HG02938 (cell line): ENCODE results near the gene ADAMTS18.

Experiments used
- ATAC-seq: cut with Tn5 transposase; IDR thresholded peaks from one replicate; pipeline ENCODE4 v1.9.1; 2021; ENCODE audit warnings: mild to moderate bottlenecking, moderate library complexity; ENCODE audit not compliant: unreplicated experiment

Gene ADAMTS18

GRCh38 chr16:77396461-77396860 lies 38.4 kb downstream of the ADAMTS18 start:
- ATAC-seq: no peak

DNA sequence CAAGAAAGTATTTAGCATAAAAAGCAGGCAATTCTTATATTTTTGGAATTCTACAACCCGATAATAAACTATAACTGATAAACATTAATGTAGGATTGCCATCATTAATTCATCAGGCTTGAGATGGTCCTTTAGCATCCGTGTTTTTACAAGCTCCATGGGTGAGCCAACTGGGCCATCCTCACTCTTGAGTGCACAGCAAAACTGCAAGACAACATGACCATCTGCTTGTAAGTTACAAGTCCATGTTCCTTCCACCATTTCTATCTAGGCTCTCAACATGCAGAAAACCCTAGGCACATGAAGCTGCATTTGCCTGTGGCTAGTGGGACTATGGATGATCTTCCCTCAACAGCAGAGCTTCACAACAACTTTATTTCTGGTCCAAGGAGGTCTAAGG lies 40.1 kb downstream of the ADAMTS18 start:
- no peak for ATAC-seq

- ATAC-seq: no peak
These were observed 40.9 kb downstream of the ADAMTS18 start for GRCh38 chr16:77393955-77394354.

DNA sequence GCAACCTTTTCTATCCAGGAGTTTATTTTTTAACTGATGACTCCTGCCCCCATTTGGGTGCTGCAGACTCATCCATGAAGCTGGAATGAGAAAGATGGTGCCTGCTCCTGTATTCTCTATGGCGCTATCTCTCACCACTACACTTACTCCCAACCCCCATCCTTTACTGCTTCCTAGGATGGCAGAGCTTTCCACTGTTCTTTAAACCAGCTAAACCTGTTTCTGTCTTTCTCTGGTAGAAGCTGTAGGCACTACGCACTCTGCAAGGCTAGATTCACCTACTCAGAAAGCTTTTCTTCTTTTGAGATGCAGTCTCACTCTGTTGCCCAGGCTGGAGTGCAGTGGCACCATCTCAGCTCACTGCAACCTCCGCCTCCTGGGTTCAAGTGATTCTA lies 47.0 kb downstream of the ADAMTS18 start:
- no peak for ATAC-seq

DNA sequence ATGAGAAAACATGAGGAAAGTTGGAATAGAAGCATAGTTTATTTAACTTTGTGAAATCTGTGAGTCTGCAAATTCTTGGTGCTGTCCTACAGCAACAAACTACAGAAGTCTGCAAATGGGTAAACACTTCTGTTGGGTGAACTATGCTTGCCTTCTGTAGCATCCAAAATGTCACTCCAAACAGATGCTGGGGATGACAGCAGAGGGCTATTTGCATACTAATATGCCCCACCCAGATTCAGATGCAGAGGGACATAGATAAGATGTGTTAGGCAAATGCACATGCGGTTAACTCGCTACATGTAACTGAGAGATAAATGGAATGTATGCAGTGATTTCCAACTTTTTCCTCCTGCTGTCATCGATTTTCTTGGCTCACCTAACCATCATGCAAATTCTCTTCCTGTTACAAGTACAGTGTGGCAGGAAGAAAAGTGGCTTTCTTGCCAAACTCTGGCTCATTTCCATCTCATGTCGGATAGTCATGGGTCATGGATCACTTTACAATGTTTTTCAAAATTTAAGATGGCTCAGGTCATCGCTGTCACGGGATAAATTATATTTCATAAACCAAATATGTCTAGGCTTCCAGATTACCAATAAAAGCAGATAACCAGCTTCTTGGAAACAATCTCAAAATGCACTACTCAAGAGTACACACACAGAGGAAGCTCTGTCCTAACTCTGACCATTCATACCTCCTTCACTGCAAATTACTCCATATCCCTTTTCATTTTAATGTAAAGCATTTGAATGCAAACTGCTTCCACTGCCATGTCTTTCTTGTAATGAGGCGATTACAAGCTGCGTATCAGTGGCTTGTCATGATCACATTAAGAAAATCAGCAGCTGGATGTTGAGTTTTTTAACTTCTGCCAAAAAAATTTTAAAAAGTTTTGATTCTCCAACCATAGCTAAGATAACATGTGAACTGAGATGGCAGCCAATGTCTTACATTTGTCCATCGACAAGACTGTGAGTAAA lies 47.7 kb downstream of the ADAMTS18 start:
- ATAC-seq: no peak

DNA sequence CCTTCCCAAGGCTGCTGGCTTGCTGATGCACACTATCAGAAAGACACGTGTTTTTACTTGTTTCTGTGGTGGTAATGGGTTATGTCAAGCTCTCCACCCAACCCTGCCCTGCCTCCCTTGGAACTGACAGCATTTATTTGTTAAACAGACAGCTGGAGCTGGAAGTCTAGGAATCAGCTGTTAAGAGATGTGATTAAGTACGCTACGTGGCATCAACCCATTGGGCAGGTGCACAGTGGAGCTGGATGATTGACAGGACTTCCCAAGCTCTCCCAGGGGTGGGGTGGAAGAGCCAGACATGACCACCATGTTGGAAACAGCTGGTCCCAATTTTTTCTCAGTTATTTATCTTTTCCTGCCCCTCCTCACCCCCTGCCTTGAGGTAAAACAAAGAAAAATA lies 49.4 kb downstream of the ADAMTS18 start:
- ATAC-seq: no peak

- no peak for ATAC-seq
These were observed 51.1 kb downstream of the ADAMTS18 start for GRCh38 chr16:77383606-77384187.

DNA sequence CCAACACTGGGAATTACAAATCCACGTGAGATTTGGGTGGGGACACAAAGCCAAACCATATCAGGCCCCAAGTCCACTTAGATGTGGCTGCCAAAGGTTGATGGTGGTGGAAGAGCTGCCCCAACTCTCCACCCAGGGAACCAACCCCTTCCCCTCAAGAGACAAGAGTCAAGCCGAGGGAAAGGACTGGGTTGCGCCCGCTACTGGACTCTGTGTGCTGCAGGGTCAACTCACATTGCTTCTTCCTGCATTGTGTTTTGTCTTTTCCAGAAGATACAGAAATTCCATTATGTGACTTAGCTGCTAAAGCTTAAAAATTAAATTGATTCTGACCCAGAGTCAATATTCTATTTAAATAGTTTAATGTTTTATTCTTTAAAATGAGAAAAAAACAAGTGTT lies 58.5 kb downstream of the ADAMTS18 start:
- ATAC-seq: no peak

GRCh38 chr16:77375396-77375795 lies 59.4 kb downstream of the ADAMTS18 start:
- ATAC-seq: no peak

GRCh38 chr16:77374384-77374783 lies 60.5 kb downstream of the ADAMTS18 start:
- no peak for ATAC-seq

- no peak for ATAC-seq
These were observed 61.1 kb downstream of the ADAMTS18 start for GRCh38 chr16:77373726-77374125.

GRCh38 chr16:77364770-77365169 lies 70.1 kb downstream of the ADAMTS18 start:
- ATAC-seq: no peak

DNA sequence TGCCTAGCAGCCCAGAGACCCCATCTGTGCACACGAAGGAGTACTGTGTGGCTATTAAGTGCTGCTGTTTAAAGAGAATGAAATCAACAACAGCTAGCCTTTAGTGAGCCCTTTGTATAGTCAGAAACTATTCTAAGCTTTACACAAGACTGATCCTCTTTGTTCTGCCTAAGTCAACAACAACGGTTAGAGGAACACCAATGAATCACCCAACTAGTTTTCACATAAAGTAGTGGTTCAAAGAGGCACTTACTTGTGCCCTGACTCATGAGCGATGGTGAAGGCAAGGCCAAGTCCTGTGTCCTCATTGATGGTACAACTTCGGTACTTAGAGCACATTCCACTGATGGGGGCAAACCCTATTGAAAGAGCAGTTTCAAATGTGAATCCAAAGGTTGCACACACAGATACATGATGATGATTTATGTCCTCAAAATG lies 75.8 kb downstream of the ADAMTS18 start:
- no peak for ATAC-seq

DNA sequence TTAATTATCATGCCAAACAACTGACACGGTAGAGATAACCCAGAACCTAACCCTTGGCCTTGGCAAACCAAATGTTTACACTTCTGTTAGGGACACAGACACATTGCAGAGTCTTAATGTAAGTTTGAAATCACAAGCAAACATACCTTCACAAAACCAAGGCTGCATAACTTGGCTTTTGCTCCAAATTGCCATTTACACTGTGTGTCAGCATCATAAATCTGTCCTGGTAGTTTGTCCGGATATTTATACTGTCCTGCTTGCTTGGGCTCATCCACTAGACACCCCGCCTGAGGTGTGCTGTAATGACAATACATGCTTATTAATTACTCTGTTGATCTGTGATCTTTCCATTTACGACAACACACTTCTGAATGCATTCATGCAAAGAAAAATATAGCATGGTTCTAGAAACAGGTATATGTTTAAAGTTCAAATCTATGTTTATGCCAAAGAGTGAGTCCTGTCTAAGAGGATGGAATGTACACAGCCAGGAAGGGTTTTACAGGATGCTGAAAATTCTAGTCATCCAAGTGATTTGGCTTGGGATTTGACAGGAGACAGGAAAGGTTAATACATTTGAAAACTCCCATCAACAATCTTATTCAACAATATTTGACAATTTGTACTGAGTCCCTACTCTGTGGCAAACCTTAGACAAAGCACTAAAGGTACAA lies 81.1 kb downstream of the ADAMTS18 start:
- ATAC-seq: no peak

GRCh38 chr16:77344341-77344740 lies 90.5 kb downstream of the ADAMTS18 start:
- no peak for ATAC-seq

DNA sequence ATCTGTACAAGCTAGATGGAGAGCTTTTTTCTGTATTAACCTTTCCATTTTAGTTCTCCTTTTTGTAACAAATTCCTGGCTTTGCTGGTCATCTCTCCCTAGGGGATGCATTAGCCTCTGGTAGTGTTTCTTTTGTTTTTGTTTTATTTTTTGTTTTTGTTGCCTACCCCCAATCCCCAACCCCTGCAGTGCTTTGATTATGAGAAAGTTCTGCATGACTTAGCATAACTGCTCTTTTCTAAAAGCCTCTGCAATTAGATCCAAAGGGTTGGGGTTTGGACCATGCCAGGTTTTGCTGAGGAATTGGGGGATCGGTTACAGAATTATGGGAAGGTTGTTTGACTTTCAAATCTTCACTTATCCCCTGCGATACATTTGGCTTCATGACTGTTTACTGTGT lies 98.2 kb downstream of the ADAMTS18 start:
- ATAC-seq: no peak

- ATAC-seq: no peak
These were observed 99.1 kb downstream of the ADAMTS18 start for GRCh38 chr16:77335652-77336234.

DNA sequence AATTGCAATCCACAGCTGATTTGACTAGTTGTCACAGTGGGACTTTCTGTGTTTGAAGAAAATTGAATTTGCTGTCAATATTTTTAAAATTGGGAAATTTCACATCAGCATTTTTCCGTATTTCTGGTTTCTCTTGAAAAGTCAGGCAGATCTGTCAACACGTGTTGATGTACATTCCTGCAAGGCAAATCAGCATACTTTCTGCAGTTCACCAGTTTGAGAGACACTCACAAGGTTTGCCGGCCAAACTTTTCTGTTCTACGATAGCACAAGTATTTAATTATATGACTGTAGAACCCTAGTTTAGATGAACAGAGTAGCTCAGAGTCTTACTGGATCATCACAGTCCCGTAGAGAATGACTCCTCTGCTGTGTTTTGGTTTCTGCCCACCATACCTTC lies 102.0 kb downstream of the ADAMTS18 start:
- no peak for ATAC-seq

DNA sequence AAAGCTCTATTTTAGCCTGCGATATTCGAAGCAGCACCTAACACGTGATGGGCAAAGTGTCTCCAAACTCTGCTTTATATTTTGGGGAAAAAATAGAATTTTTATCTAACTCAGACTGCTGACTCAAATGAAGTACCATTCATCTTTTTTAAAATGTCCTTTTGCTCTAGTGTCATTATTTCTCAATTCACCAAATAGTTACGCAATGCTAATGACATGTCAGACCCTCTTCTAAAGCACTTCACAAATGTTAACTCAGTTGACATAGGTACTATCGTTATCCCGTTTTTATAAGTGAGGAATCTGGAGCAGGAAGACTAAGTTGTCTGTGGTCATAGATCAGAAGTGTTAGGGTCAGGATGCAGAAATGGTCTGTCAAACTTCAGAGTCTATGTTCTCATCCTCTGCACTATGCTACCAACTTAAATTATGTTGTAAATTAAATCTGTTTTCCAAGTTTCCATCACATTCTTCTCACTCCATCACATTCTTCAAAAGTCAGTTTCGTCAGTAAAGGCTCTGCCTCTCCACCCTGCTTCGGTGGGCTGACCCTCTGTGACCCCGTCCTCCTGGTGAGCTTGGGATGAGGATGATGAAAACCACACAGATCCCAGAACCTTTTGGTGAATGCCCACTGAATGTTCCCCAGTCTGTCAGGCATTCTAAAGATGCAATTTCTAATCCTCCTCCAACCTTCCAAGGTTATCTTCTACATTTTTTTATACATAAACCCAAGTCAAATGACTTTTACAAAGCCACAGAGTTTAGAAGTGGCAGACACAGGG lies 102.8 kb downstream of the ADAMTS18 start:
- no peak for ATAC-seq

DNA sequence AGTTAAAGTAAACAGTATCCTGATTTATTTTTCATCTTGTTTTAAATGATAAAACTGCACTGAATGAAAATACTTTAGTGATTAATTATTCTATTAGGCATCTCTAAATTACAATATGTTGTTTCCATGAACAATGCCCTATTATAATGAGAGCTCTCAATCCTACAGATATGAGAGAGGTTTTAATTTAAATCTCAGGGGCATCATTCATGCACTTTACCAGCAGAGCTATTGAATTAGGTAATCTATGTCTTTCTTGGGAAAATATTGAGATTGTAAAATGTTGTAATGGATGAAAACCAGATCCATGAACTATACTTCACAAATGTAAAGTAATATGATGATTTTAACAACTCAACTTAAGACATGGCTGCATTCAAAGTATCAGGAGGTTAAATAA lies 103.8 kb downstream of the ADAMTS18 start:
- no peak for ATAC-seq
